Prostate gland (tissue), 2 donors: ENCODE results near the gene ARL8A. TPM values are rescaled to one million over a fixed set of nuclear protein-coding genes. Genes with fewer than 3 reads are reported as not detected.
"Not testable (repeated sequence)": the region's sequence is repeated elsewhere in the genome, so short reads cannot be mapped to it uniquely, and the experiment has no call there.

ENCODE experiments used
- DNase-seq: peaks from one replicate; pipeline ENCODE4 v3.0.0-alpha.2; 2019; ENCODE audit warnings: low spot score
- H3K27ac ChIP-seq, 2 donors: fragments of 200-600 bp; sonication (generic); 2 replicates each; pipeline ENCODE4 v1.5.1; 2017 to 2019
- H3K27me3 ChIP-seq: fragments of 200-600 bp; sonication (generic); replicated peaks from 2 replicates; pipeline ENCODE4 v1.5.1; 2019; ENCODE audit not compliant: insufficient read depth
- H3K36me3 ChIP-seq, 2 donors: fragments of 200-600 bp; sonication (generic); 1 replicate in 1 of 2; 2 replicates in 1 of 2; pipeline versions ENCODE4 v1.5.1 to v1.8.1; 2017 to 2019
- H3K4me1 ChIP-seq: fragments of 200-600 bp; sonication (generic); replicated peaks from 2 replicates; pipeline ENCODE4 v1.5.1; 2019
- H3K4me3 ChIP-seq, 2 donors: fragments of 200-600 bp; sonication (generic); 2 replicates each; pipeline ENCODE4 v1.5.1; 2017 to 2019
- H3K9me3 ChIP-seq: fragments of 200-600 bp; sonication (generic); 2 replicates; pipeline ENCODE4 v1.5.1; 2017
- CTCF ChIP-seq, 4 experiments: fragments of 200-600 bp in 2 of 4; fragments of 450-650 bp in 2 of 4; sonication (generic) in 2 of 4; IDR thresholded peaks; 1 replicate in 3 of 4; 2 replicates in 1 of 4; pipeline ENCODE4 v1.5.1; 2016 to 2019; ENCODE audit warnings: antibody characterized with exemption in 4 of 4, mild to moderate bottlenecking in 2 of 4, moderate library complexity in 2 of 4
- POLR2A ChIP-seq: fragments of 450-650 bp; IDR thresholded peaks from one replicate; pipeline ENCODE4 v1.6.1; 2016; ENCODE audit warnings: antibody characterized with exemption, mild to moderate bottlenecking
- POLR2AphosphoS5 ChIP-seq: sonication (generic); formaldehyde crosslinking; IDR thresholded peaks from one replicate; pipeline ENCODE4 v1.6.1; 2017; ENCODE audit warnings: antibody characterized with exemption
- WGBS: methylation state at CpG from one replicate; pipeline ENCODE4 v1.1.5; 2018; 5-methylcytosine and 5-hydroxymethylcytosine counted together
- intact Hi-C: fragments of 100-400 bp; cut with DNase I; formaldehyde crosslinking; loops from one replicate; pipeline ENCODE4 v1.14.2; 2022
- total RNA-seq, 2 donors: library from RNA; depleted of rRNA; stranded (reverse); fragments of >200 nt; gene quantifications; one replicate each; pipeline ENCODE4 v1.1.0, GENCODE V29; 2016

The ARL8A gene
- total RNA-seq, 2 donors from 2014 or later: 39.9 to 102 TPM

- DNase-seq: no peak
- Histone ChIP-seq H3K27me3 (no peaks in the 10 kb centered on the region), H3K4me3 (peak overlapping the region; percentile 77 to 96), H3K36me3 (no peaks in the 10 kb centered on the region), H3K9me3 (no peaks in the 10 kb centered on the region), H3K27ac (peak overlapping the region; percentile 84 to 85), H3K4me1 (peaks cover 5% of the 10 kb centered on the region)
- TF ChIP-seq POLR2AphosphoS5 (no peak), POLR2A (no peak), CTCF (IDR thresholded peaks at IDR 0.05) (no peak)
- intact Hi-C loops: no loop called here
- 0% methylated on average over 49 of the region's 58 CpGs for WGBS
Measured at GRCh38 chr1:202143768-202144401, 652 bp downstream of the ARL8A start.

DNA sequence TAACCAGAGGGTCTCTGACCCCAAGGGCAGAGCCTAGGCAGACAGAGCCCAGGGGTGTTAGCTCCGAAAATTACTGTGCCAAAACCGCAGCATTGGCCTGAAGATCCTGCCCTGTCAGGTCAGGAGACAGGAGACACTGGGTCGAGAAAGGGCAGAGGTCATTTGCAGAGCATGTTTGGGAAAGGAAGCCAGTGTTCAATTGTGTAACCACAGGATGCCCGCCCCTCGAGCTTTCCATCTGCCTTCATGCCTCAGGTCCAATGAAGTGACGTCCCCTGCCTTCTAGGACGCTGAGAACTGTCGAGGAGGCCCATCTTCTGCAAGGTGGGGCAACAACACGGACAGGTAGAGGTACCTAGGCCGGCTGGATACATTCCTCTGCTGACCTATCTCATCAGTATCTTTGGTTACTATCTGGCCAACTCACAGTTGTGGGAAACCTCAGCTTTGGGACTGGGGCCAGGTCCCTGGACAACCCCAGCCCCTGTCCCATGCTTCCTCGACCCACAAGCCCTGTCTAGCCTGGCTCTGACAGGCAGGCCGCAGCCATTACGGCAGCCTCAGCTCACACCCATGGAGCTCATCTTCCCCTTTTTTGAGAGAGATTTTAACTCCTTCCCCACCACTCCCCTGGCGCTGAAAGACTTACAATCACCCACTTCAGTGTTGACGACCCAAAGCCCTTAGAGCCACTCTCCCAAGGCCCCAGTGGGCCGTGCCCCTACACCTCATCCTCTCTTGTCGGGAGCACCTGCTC, 1.3 kb downstream of the ARL8A start:
- peaks cover 5% of the 10 kb centered on the region for H3K4me1 ChIP-seq
- H3K4me3 ChIP-seq: peak overlapping the region; percentile 77 to 96
- intact Hi-C loops: no loop called here
- TF ChIP-seq POLR2A: no peak
- no peak for TF ChIP-seq CTCF (IDR thresholded peaks at IDR 0.05)
- no peak for TF ChIP-seq POLR2AphosphoS5
- no peak for DNase-seq
- no peaks in the 10 kb centered on the region for H3K9me3 ChIP-seq
- no peaks in the 10 kb centered on the region for H3K27me3 ChIP-seq
- 8% methylated on average over 17 of the region's 17 CpGs for WGBS
- H3K36me3 ChIP-seq: no peaks in the 10 kb centered on the region
- peak overlapping the region; percentile 84 to 85 for H3K27ac ChIP-seq

- H3K27ac ChIP-seq, H3K9me3 ChIP-seq, H3K4me1 ChIP-seq, H3K4me3 ChIP-seq, intact Hi-C loops, H3K36me3 ChIP-seq, DNase-seq, H3K27me3 ChIP-seq: not testable (repeated sequence)
- 100% methylated on average over 3 of the region's 3 CpGs for WGBS
Measured at GRCh38 chr1:202141468-202141867, 3.1 kb downstream of the ARL8A start.

DNA sequence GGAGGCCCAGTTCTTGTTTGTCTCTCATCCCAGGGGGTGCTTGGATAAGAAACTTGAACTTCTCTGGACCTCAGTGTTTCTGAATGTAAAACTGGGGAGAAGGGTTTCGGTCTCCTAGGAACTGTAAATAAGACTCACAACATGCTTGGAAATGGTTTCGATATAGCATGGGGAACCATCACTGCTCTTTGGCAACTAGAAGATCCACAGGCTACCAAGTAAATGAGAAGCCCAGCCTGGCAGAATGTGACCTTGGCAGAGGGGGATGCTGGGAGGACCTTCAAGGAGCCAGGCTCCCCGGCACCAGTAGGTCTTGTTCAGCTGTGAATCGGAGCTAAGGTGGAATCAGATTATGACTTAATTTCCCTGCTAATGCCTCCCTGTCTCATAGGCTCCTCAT, 3.7 kb downstream of the ARL8A start:
- Histone ChIP-seq H3K4me3 (no peak overlapping the region), H3K9me3 (no peaks in the 10 kb centered on the region), H3K27me3 (no peaks in the 10 kb centered on the region), H3K4me1 (peaks cover 5% of the 10 kb centered on the region), H3K36me3 (no peaks in the 10 kb centered on the region), H3K27ac (no peak overlapping the region)
- intact Hi-C loops: no loop called here
- no peak for DNase-seq
- no peak for TF ChIP-seq POLR2A
- 86% methylated on average over 4 of the region's 4 CpGs for WGBS

GRCh38 chr1:202135221-202135721, 9.3 kb downstream of the ARL8A start:
- H3K36me3 ChIP-seq: no peaks in the 10 kb centered on the region
- no peaks in the 10 kb centered on the region for H3K9me3 ChIP-seq
- H3K4me1 ChIP-seq: peaks cover 15% of the 10 kb centered on the region
- 26% methylated on average over 15 of the region's 15 CpGs for WGBS
- H3K27me3 ChIP-seq: no peaks in the 10 kb centered on the region
- intact Hi-C loops: loop anchor here (1.0 to 10.0 kb wide), 2 partner anchors 126 to 240 kb away; no protein-coding TSS in a partner anchor
- no peak overlapping the region for H3K4me3 ChIP-seq
- H3K27ac ChIP-seq: peak overlapping the region; percentile 78 to 83
- TF ChIP-seq CTCF (IDR thresholded peaks at IDR 0.05) (peak; percentile 80 to 89 (median 83)), POLR2A (no peak), POLR2AphosphoS5 (peak; percentile 32)
- DNase-seq: peak; percentile 58
